ENCODE results near the gene KLF16.

KLF16 gene

GRCh38 chr19:1849132-1849474 is 14.3 kb downstream of the KLF16 start:
- DNase-seq (no peak), ATAC-seq (no peak)
- Mint-ChIP-seq H3K27me3 (no peaks in the 10 kb centered on the region), H3K4me3 (peak overlapping the region; percentile 40), H3K9me3 (no peaks in the 10 kb centered on the region), H3K36me3 (ENCODE audit: low read depth) (peaks cover 15% of the 10 kb centered on the region), H3K27ac (peak overlapping the region; percentile 70), H3K4me1 (peaks cover 66% of the 10 kb centered on the region)

GRCh38 chr19:1848399-1849131 is 14.8 kb downstream of the KLF16 start, which contains the start of gene REXO1:
REXO1 (minus strand) TSS chr19:1848483; CDS start chr19:1848358, 125 bp downstream.
- no peaks in the 10 kb centered on the region for H3K9me3 Mint-ChIP-seq
- H3K27ac Mint-ChIP-seq = peak within 1 kb of the TSS; percentile 95
- ATAC-seq (peak; percentile 65), DNase-seq (peak; percentile 98)
- H3K27me3 Mint-ChIP-seq = no peaks in the 10 kb centered on the region
- H3K4me3 Mint-ChIP-seq = peak within 1 kb of the TSS; percentile 94
- peaks cover 15% of the 10 kb centered on the region for H3K36me3 Mint-ChIP-seq (ENCODE audit: low read depth)
- H3K4me1 Mint-ChIP-seq = peaks cover 69% of the 10 kb centered on the region

- ATAC-seq (peak; percentile 17), DNase-seq (peak; percentile 57)
- Mint-ChIP-seq H3K27me3 (no peaks in the 10 kb centered on the region), H3K27ac (peak overlapping the region; percentile 95), H3K4me3 (peak overlapping the region; percentile 94), H3K9me3 (no peaks in the 10 kb centered on the region), H3K4me1 (peaks cover 65% of the 10 kb centered on the region), H3K36me3 (ENCODE audit: low read depth) (peaks cover 13% of the 10 kb centered on the region)
Observed at GRCh38 chr19:1847684-1848398, 15.5 kb downstream of the KLF16 start.

GRCh38 chr19:1847348-1847683 is 16.1 kb downstream of the KLF16 start:
- Mint-ChIP-seq H3K4me1 (peaks cover 65% of the 10 kb centered on the region), H3K9me3 (no peaks in the 10 kb centered on the region)

GRCh38 chr19:1846517-1847204 is 16.7 kb downstream of the KLF16 start:
- H3K36me3 Mint-ChIP-seq (ENCODE audit: low read depth) = peaks cover 13% of the 10 kb centered on the region
- H3K4me1 Mint-ChIP-seq = peaks cover 67% of the 10 kb centered on the region
- no peaks in the 10 kb centered on the region for H3K27me3 Mint-ChIP-seq
- DNase-seq (no peak), ATAC-seq (no peak)
- peak overlapping the region; percentile 95 for H3K27ac Mint-ChIP-seq
- H3K9me3 Mint-ChIP-seq = no peaks in the 10 kb centered on the region
- H3K4me3 Mint-ChIP-seq = peak overlapping the region; percentile 94

More at GRCh38 chr19:1847348-1847683, 16.1 kb downstream of the KLF16 start:
- Mint-ChIP-seq H3K27me3 (no peaks in the 10 kb centered on the region), H3K36me3 (ENCODE audit: low read depth) (peaks cover 13% of the 10 kb centered on the region), H3K4me3 (peak overlapping the region; percentile 94), H3K27ac (peak overlapping the region; percentile 95)
- no peak for ATAC-seq
- DNase-seq = no peak

- no peak overlapping the region for H3K27ac Mint-ChIP-seq
- H3K4me3 Mint-ChIP-seq = peak overlapping the region; percentile 94
- no peak for ATAC-seq
- H3K4me1 Mint-ChIP-seq = peaks cover 59% of the 10 kb centered on the region
- H3K36me3 Mint-ChIP-seq (ENCODE audit: low read depth) = peaks cover 11% of the 10 kb centered on the region
- DNase-seq = no peak
- no peaks in the 10 kb centered on the region for H3K9me3 Mint-ChIP-seq
- H3K27me3 Mint-ChIP-seq = no peaks in the 10 kb centered on the region
Observed at GRCh38 chr19:1845642-1846041, 17.7 kb downstream of the KLF16 start.

GRCh38 chr19:1845125-1845515 is 18.3 kb downstream of the KLF16 start:
- Mint-ChIP-seq H3K27me3 (no peaks in the 10 kb centered on the region), H3K9me3 (no peaks in the 10 kb centered on the region), H3K4me1 (peaks cover 57% of the 10 kb centered on the region), H3K27ac (no peak overlapping the region), H3K36me3 (ENCODE audit: low read depth) (peaks cover 11% of the 10 kb centered on the region), H3K4me3 (no peak overlapping the region)
- no peak for DNase-seq
- no peak for ATAC-seq

GRCh38 chr19:1844513-1845124 is 18.8 kb downstream of the KLF16 start:
- H3K27ac Mint-ChIP-seq = no peak overlapping the region
- no peak overlapping the region for H3K4me3 Mint-ChIP-seq
- DNase-seq (no peak), ATAC-seq (no peak)
- H3K9me3 Mint-ChIP-seq = no peaks in the 10 kb centered on the region
- H3K27me3 Mint-ChIP-seq = no peaks in the 10 kb centered on the region
- peaks cover 55% of the 10 kb centered on the region for H3K4me1 Mint-ChIP-seq
- H3K36me3 Mint-ChIP-seq (ENCODE audit: low read depth) = peaks cover 11% of the 10 kb centered on the region

GRCh38 chr19:1843646-1844394 is 19.6 kb downstream of the KLF16 start:
- ATAC-seq (no peak), DNase-seq (no peak)
- Mint-ChIP-seq H3K9me3 (no peaks in the 10 kb centered on the region), H3K27ac (no peak overlapping the region), H3K4me3 (no peak overlapping the region), H3K4me1 (peaks cover 50% of the 10 kb centered on the region), H3K27me3 (no peaks in the 10 kb centered on the region), H3K36me3 (ENCODE audit: low read depth) (peaks cover 11% of the 10 kb centered on the region)

- Mint-ChIP-seq H3K4me1 (peaks cover 47% of the 10 kb centered on the region), H3K36me3 (ENCODE audit: low read depth) (peaks cover 11% of the 10 kb centered on the region), H3K4me3 (no peak overlapping the region), H3K27ac (no peak overlapping the region), H3K9me3 (no peaks in the 10 kb centered on the region), H3K27me3 (no peaks in the 10 kb centered on the region)
- no peak for ATAC-seq
- no peak for DNase-seq
Observed at GRCh38 chr19:1843116-1843515, 20.3 kb downstream of the KLF16 start.

GRCh38 chr19:1841209-1841924 is 22.0 kb downstream of the KLF16 start:
- no peaks in the 10 kb centered on the region for H3K27me3 Mint-ChIP-seq
- no peak overlapping the region for H3K4me3 Mint-ChIP-seq
- peaks cover 41% of the 10 kb centered on the region for H3K4me1 Mint-ChIP-seq
- no peak overlapping the region for H3K27ac Mint-ChIP-seq
- H3K9me3 Mint-ChIP-seq = no peaks in the 10 kb centered on the region
- H3K36me3 Mint-ChIP-seq (ENCODE audit: low read depth) = peaks cover 6% of the 10 kb centered on the region
- ATAC-seq = no peak
- no peak for DNase-seq

- Mint-ChIP-seq H3K36me3 (ENCODE audit: low read depth) (no peaks in the 10 kb centered on the region), H3K4me1 (peaks cover 35% of the 10 kb centered on the region), H3K27me3 (no peaks in the 10 kb centered on the region), H3K9me3 (no peaks in the 10 kb centered on the region), H3K4me3 (no peak overlapping the region), H3K27ac (no peak overlapping the region)
- ATAC-seq = no peak
- DNase-seq = no peak
Observed at GRCh38 chr19:1840541-1841115, 22.8 kb downstream of the KLF16 start.

Data from activated naive CD8-positive, alpha-beta T cell treated with anti-CD3 and anti-CD28 coated beads, Interleukin-2, amount 50 U/mL, for 24 hours (primary cell).